Activated B cell treated with CpG ODN at 0.5 μM for 24 hours (primary cell): ENCODE results near the gene ANKS1B. TPM values are rescaled to one million over a fixed set of nuclear protein-coding genes. Genes with fewer than 3 reads are reported as not detected.
"Not testable (repeated sequence)": the region's sequence is repeated elsewhere in the genome, so short reads cannot be mapped to it uniquely, and the experiment has no call there.

Experiments used
- ATAC-seq: fragments of 200-7000 bp; cut with Tn5 transposase; one replicate; pipeline ENCODE4 v1.10.0; 2021; ENCODE audit warnings: low read depth, mild to moderate bottlenecking, moderate library complexity
- CTCF ChIA-PET: fragments of 350-600 bp; sonication (Branson Sonifier 250); formaldehyde crosslinking; loops from one replicate; lab custom pipeline; 2021; ENCODE audit warnings: antibody characterized with exemption; lab: Charles Lee
- POLR2A ChIA-PET: fragments of 350-600 bp; sonication (Branson Sonifier 250); formaldehyde crosslinking; loops from one replicate; lab custom pipeline; 2021; ENCODE audit warnings: antibody characterized with exemption; lab: Charles Lee
- DNase-seq: peaks from one replicate; pipeline ENCODE4 v3.0.0; 2022
- H3K27ac Mint-ChIP-seq: one replicate; pipeline ENCODE4 v1.8.0; 2020; ENCODE audit warnings: mixed read lengths
- H3K27me3 Mint-ChIP-seq: one replicate; pipeline ENCODE4 v1.8.0; 2021; ENCODE audit warnings: mixed read lengths
- H3K36me3 Mint-ChIP-seq: one replicate; pipeline ENCODE4 v1.8.0; 2021; ENCODE audit warnings: low read depth, mixed read lengths
- H3K4me1 Mint-ChIP-seq: one replicate; pipeline ENCODE4 v1.8.0; 2021; ENCODE audit warnings: mixed read lengths
- H3K4me3 Mint-ChIP-seq: one replicate; pipeline ENCODE4 v1.8.0; 2020; ENCODE audit warnings: mild to moderate bottlenecking, mixed read lengths
- H3K9me3 Mint-ChIP-seq: one replicate; pipeline ENCODE4 v1.8.0; 2020; ENCODE audit warnings: mixed read lengths
- CTCF ChIP-seq: fragments of 200-600 bp; IDR thresholded peaks from one replicate; pipeline ENCODE4 v1.8.0; 2022; ENCODE audit warnings: antibody characterized with exemption, mild to moderate bottlenecking
- intact Hi-C: fragments of 100-400 bp; cut with micrococcal nuclease; formaldehyde crosslinking; loops from one replicate; pipeline ENCODE4 v1.15.1; 2024
- total RNA-seq: library from RNA; stranded (reverse); gene quantifications from 2 replicates; pipeline ENCODE4 v1.2.3, GENCODE V29; 2022

The ANKS1B gene
- total RNA-seq, 1 donor from 2014 or later: not detected

GRCh38 chr12:100020370-100020769, 35.6 kb upstream of the ANKS1B start:
- POLR2A ChIA-PET: no interaction called here
- H3K27ac Mint-ChIP-seq: no peak overlapping the region
- ATAC-seq (no peak), DNase-seq (no peak)
- CTCF ChIA-PET: interaction anchor here (0.6 kb wide), 1 partner anchor 163 kb away, joined by 3 read pairs; no protein-coding TSS in a partner anchor
- no peaks in the 10 kb centered on the region for H3K27me3 Mint-ChIP-seq
- intact Hi-C loops: no loop called here
- no peaks in the 10 kb centered on the region for H3K4me1 Mint-ChIP-seq
- TF ChIP-seq CTCF: no peak
- H3K9me3 Mint-ChIP-seq: peaks cover 13% of the 10 kb centered on the region
- H3K36me3 Mint-ChIP-seq: peaks cover 2% of the 10 kb centered on the region
- H3K4me3 Mint-ChIP-seq: no peak overlapping the region

- TF ChIP-seq CTCF: no peak
- POLR2A ChIA-PET: no interaction called here
- no peaks in the 10 kb centered on the region for H3K4me1 Mint-ChIP-seq
- H3K36me3 Mint-ChIP-seq: peaks cover 2% of the 10 kb centered on the region
- no peak for ATAC-seq
- H3K9me3 Mint-ChIP-seq: peaks cover 13% of the 10 kb centered on the region
- intact Hi-C loops: no loop called here
- H3K27me3 Mint-ChIP-seq: peaks cover 2% of the 10 kb centered on the region
- no peak overlapping the region for H3K4me3 Mint-ChIP-seq
- CTCF ChIA-PET: no interaction called here
- no peak overlapping the region for H3K27ac Mint-ChIP-seq
- DNase-seq: no peak
Observed at GRCh38 chr12:100017056-100017455, 32.3 kb upstream of the ANKS1B start.

GRCh38 chr12:100016304-100016703, 31.6 kb upstream of the ANKS1B start:
- H3K27me3 Mint-ChIP-seq, CTCF ChIA-PET, POLR2A ChIA-PET, H3K27ac Mint-ChIP-seq, H3K4me3 Mint-ChIP-seq, H3K4me1 Mint-ChIP-seq, H3K9me3 Mint-ChIP-seq, ATAC-seq, DNase-seq, H3K36me3 Mint-ChIP-seq, intact Hi-C loops: not testable (repeated sequence)

- H3K27me3 Mint-ChIP-seq, POLR2A ChIA-PET, H3K36me3 Mint-ChIP-seq, ATAC-seq, H3K27ac Mint-ChIP-seq, H3K4me1 Mint-ChIP-seq, DNase-seq, CTCF ChIA-PET, intact Hi-C loops, H3K4me3 Mint-ChIP-seq, H3K9me3 Mint-ChIP-seq: not testable (repeated sequence)
Observed at GRCh38 chr12:100005846-100006245, 21.1 kb upstream of the ANKS1B start.

GRCh38 chr12:99997806-99998205, 13.1 kb upstream of the ANKS1B start:
- ChIA-PET POLR2A (no interaction called here), CTCF (no interaction called here)
- peaks cover 15% of the 10 kb centered on the region for H3K9me3 Mint-ChIP-seq
- DNase-seq (no peak), ATAC-seq (no peak)
- no peak for TF ChIP-seq CTCF
- H3K27me3 Mint-ChIP-seq: no peaks in the 10 kb centered on the region
- intact Hi-C loops: no loop called here
- no peaks in the 10 kb centered on the region for H3K36me3 Mint-ChIP-seq
- no peaks in the 10 kb centered on the region for H3K4me1 Mint-ChIP-seq
- H3K4me3 Mint-ChIP-seq: no peak overlapping the region
- H3K27ac Mint-ChIP-seq: no peak overlapping the region

GRCh38 chr12:99996095-99996494, 11.4 kb upstream of the ANKS1B start:
- intact Hi-C loops: no loop called here
- CTCF ChIA-PET: no interaction called here
- Mint-ChIP-seq H3K9me3 (peaks cover 15% of the 10 kb centered on the region), H3K4me3 (no peak overlapping the region), H3K27ac (no peak overlapping the region), H3K27me3 (peaks cover under 1% of the 10 kb centered on the region), H3K36me3 (no peaks in the 10 kb centered on the region), H3K4me1 (no peaks in the 10 kb centered on the region)
- ATAC-seq (no peak), DNase-seq (no peak)
- POLR2A ChIA-PET: no interaction called here
- no peak for TF ChIP-seq CTCF
